Naive thymus-derived CD4-positive, alpha-beta T cell (primary cell): ENCODE results near the gene POU4F3. TPM values are rescaled to one million over a fixed set of nuclear protein-coding genes. Genes with fewer than 3 reads are reported as not detected.

Source experiments
- ATAC-seq: fragments of 150-1000 bp; cut with Tn5 transposase; 2 replicates; pipeline ENCODE4 v1.10.0; 2021; ENCODE audit warnings: mild to moderate bottlenecking, moderate library complexity
- CTCF ChIA-PET: fragments of 350-600 bp; sonication (Branson Sonifier 250); formaldehyde crosslinking; loops from one replicate; lab custom pipeline; 2021; ENCODE audit warnings: antibody characterized with exemption; lab: Charles Lee
- POLR2A ChIA-PET: fragments of 350-600 bp; sonication (Branson Sonifier 250); formaldehyde crosslinking; loops from one replicate; lab custom pipeline; 2021; ENCODE audit warnings: antibody characterized with exemption, inconsistent platforms; lab: Charles Lee
- DNase-seq, 9 donors: peaks; one replicate each; pipeline versions ENCODE4 v3.0.0 to v3.0.0-alpha.2; 2020 to 2022; ENCODE audit warnings: mixed read lengths in 1 of 9
- H3K27ac ChIP-seq: one replicate; pipeline ENCODE4 v1.7.0; 2013; ENCODE audit warnings: mild to moderate bottlenecking, low read depth, low read length, moderate library complexity
- H3K27me3 ChIP-seq, 2 donors: one replicate each; pipeline ENCODE4 v1.7.0; 2013; ENCODE audit warnings: low read length in 2 of 2, mild to moderate bottlenecking in 2 of 2, moderate library complexity in 2 of 2; ENCODE audit not compliant: control insufficient read depth in 2 of 2, insufficient read depth in 2 of 2
- H3K36me3 ChIP-seq, 3 experiments: 1 replicate in 2 of 3; 2 replicates in 1 of 3; pipeline ENCODE4 v1.7.0; 2013; ENCODE audit warnings: low read length in 3 of 3, mild to moderate bottlenecking in 3 of 3, moderate library complexity in 1 of 3; ENCODE audit not compliant: insufficient read depth in 3 of 3, control insufficient read depth in 2 of 3
- H3K4me1 ChIP-seq, 2 donors: one replicate each; pipeline ENCODE4 v1.7.0; 2013; ENCODE audit warnings: low read length in 2 of 2, mild to moderate bottlenecking in 2 of 2, moderate library complexity in 1 of 2; ENCODE audit not compliant: control insufficient read depth in 2 of 2, insufficient read depth in 2 of 2
- H3K4me3 ChIP-seq: 2 replicates; pipeline ENCODE4 v1.7.0; 2013; ENCODE audit warnings: mild to moderate bottlenecking, low read length
- H3K9me3 ChIP-seq, 3 experiments: 1 replicate in 2 of 3; 2 replicates in 1 of 3; pipeline ENCODE4 v1.7.0; 2013; ENCODE audit warnings: low read length in 3 of 3; ENCODE audit not compliant: control insufficient read depth in 2 of 3
- H3K27ac Mint-ChIP-seq, 9 donors: one replicate each; pipeline ENCODE4 v1.8.0; 2020 to 2022; ENCODE audit warnings: mixed read lengths in 9 of 9, mild to moderate bottlenecking in 8 of 9, moderate library complexity in 5 of 9, inconsistent platforms in 2 of 9
- H3K27me3 Mint-ChIP-seq, 5 donors: one replicate each; pipeline ENCODE4 v1.8.0; 2021 to 2022; ENCODE audit warnings: mixed read lengths in 5 of 5, mild to moderate bottlenecking in 1 of 5
- H3K36me3 Mint-ChIP-seq, 5 donors: one replicate each; pipeline ENCODE4 v1.8.0; 2020 to 2022; ENCODE audit warnings: mixed read lengths in 5 of 5, mild to moderate bottlenecking in 3 of 5, inconsistent platforms in 1 of 5
- H3K4me1 Mint-ChIP-seq, 7 donors: one replicate each; pipeline ENCODE4 v1.8.0; 2020 to 2022; ENCODE audit warnings: mixed read lengths in 7 of 7, mild to moderate bottlenecking in 3 of 7, inconsistent platforms in 1 of 7
- H3K4me3 Mint-ChIP-seq, 10 donors: one replicate each; pipeline ENCODE4 v1.8.0; 2020 to 2022; ENCODE audit warnings: mild to moderate bottlenecking in 10 of 10, mixed read lengths in 10 of 10, moderate library complexity in 6 of 10, inconsistent platforms in 2 of 10
- H3K9me3 Mint-ChIP-seq, 11 donors: one replicate each; pipeline ENCODE4 v1.8.0; 2020 to 2022; ENCODE audit warnings: mixed read lengths in 11 of 11, mild to moderate bottlenecking in 4 of 11, inconsistent platforms in 1 of 11, moderate library complexity in 1 of 11
- intact Hi-C, 2 donors: fragments of 100-400 bp; cut with micrococcal nuclease; formaldehyde crosslinking; loops; one replicate each; pipeline ENCODE4 v1.15.1; 2023
- polyA plus RNA-seq, 2 donors: library from polyadenylated mRNA; unstranded; fragments of 300-500 nt; fragmentation: Illumina TruSeq; gene quantifications; one replicate each; pipeline ENCODE4 v1.2.3, GENCODE V29; 2021
- total RNA-seq, 6 experiments: library from RNA in 5 of 6; stranded (reverse) in 5 of 6; gene quantifications; 1 replicate in 5 of 6; 2 replicates in 1 of 6; pipeline ENCODE4 v1.2.3 and lab custom pipeline; 2021 to 2026

POU4F3 gene
- total and polyA plus RNA-seq, 7 experiments from 2014 or later = 0.19 TPM; not detected in 6

- CTCF ChIA-PET = no interaction called here
These were observed 36.2 kb upstream of the POU4F3 start for GRCh38 chr5:146302406-146302805.

DNA sequence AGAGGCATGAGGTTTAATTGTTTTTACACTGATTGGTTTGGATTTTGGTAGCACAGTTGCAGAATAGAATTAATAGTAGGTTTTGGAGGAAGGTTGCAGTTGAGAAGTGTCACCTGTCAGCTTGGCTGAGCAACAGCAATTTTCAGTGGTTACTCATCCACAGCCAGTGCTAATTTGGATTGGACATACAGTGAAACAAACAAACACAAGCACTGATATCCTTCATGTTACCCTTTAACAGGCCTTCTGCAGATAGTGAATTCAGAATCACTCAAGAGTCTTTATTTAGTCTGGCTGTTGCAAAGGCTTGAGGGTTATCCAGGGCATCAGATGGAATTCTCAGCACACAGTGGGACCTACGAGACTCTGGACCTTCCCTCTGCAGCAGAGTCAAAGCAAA is 31.8 kb upstream of the POU4F3 start:
- Histone ChIP-seq H3K36me3 (no peaks in the 10 kb centered on the region), H3K4me1 (no peaks in the 10 kb centered on the region), H3K9me3 (no peaks in the 10 kb centered on the region), H3K27ac (no peak overlapping the region), H3K27me3 (no peaks in the 10 kb centered on the region), H3K4me3 (no peak overlapping the region)
- Mint-ChIP-seq H3K36me3 (no peaks in the 10 kb centered on the region), H3K4me1 (no peaks in the 10 kb centered on the region), H3K9me3 (no peaks in the 10 kb centered on the region), H3K27ac (no peak overlapping the region), H3K4me3 (no peak overlapping the region), H3K27me3 (peaks cover 5 to 35% (median 13%) of the 10 kb centered on the region in 5 donors)
- intact Hi-C loops = no loop called here
- CTCF ChIA-PET = no interaction called here
- no peak for ATAC-seq
- POLR2A ChIA-PET = no interaction called here
- no peak for DNase-seq

More at GRCh38 chr5:146302406-146302805, 36.2 kb upstream of the POU4F3 start:
- H3K27ac ChIP-seq = no peak overlapping the region
- H3K9me3 ChIP-seq = no peaks in the 10 kb centered on the region
- POLR2A ChIA-PET = no interaction called here
- Mint-ChIP-seq H3K36me3 (no peaks in the 10 kb centered on the region), H3K4me3 (no peak overlapping the region), H3K9me3 (no peaks in the 10 kb centered on the region), H3K27me3 (peaks cover 4 to 32% (median 10%) of the 10 kb centered on the region in 5 donors), H3K4me1 (no peaks in the 10 kb centered on the region), H3K27ac (no peak overlapping the region)
- ATAC-seq (no peak), DNase-seq (no peak)
- H3K4me1 ChIP-seq = no peaks in the 10 kb centered on the region
- H3K4me3 ChIP-seq = no peak overlapping the region
- intact Hi-C loops = no loop called here
- H3K27me3 ChIP-seq = no peaks in the 10 kb centered on the region
- no peaks in the 10 kb centered on the region for H3K36me3 ChIP-seq

GRCh38 chr5:146307796-146308195 is 30.8 kb upstream of the POU4F3 start:
- Mint-ChIP-seq H3K36me3 (no peaks in the 10 kb centered on the region), H3K27me3 (peaks cover 0 to 35% (median 13%) of the 10 kb centered on the region in 5 donors), H3K4me3 (no peak overlapping the region), H3K27ac (no peak overlapping the region), H3K4me1 (peaks cover 0 to 1% (median 0%) of the 10 kb centered on the region in 7 donors), H3K9me3 (no peaks in the 10 kb centered on the region)
- Histone ChIP-seq H3K9me3 (no peaks in the 10 kb centered on the region), H3K4me3 (no peak overlapping the region), H3K27me3 (no peaks in the 10 kb centered on the region), H3K4me1 (no peaks in the 10 kb centered on the region), H3K27ac (no peak overlapping the region), H3K36me3 (no peaks in the 10 kb centered on the region)
- DNase-seq = no peak
- ATAC-seq = no peak
- intact Hi-C loops = no loop called here
- ChIA-PET POLR2A (no interaction called here), CTCF (no interaction called here)

GRCh38 chr5:146310540-146310939 is 28.1 kb upstream of the POU4F3 start:
- Mint-ChIP-seq H3K27ac (no peak overlapping the region), H3K9me3 (no peaks in the 10 kb centered on the region), H3K36me3 (no peaks in the 10 kb centered on the region), H3K4me3 (no peak overlapping the region), H3K4me1 (peaks cover 0 to 7% (median 6%) of the 10 kb centered on the region in 7 donors), H3K27me3 (peaks cover 14 to 41% (median 21%) of the 10 kb centered on the region in 5 donors)
- H3K36me3 ChIP-seq = no peaks in the 10 kb centered on the region
- intact Hi-C loops = no loop called here
- no peaks in the 10 kb centered on the region for H3K27me3 ChIP-seq
- no peak overlapping the region for H3K27ac ChIP-seq
- no peak overlapping the region for H3K4me3 ChIP-seq
- POLR2A ChIA-PET = no interaction called here
- ATAC-seq (no peak), DNase-seq (no peak)
- H3K9me3 ChIP-seq = no peaks in the 10 kb centered on the region
- no peaks in the 10 kb centered on the region for H3K4me1 ChIP-seq
- CTCF ChIA-PET = no interaction called here

DNA sequence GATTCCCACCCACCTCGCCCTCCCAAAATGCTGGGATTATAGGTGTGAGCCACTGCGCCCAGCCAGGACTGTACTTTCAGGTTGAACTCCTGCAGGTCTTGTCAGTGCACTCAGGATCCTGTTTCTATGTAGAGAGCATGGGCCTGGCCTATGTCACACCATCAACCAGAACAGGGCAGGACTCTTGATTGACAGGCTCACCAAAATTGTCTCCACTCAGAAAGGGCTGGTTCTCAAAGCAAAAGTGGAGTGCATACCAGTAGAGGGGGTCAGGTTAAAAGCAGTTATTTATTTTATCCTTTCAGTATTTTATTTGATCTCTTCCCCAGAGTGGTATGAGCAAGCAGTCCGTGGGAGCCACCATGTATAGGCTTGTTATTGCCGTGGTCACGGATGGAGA is 27.4 kb upstream of the POU4F3 start:
- intact Hi-C loops = no loop called here
- POLR2A ChIA-PET = no interaction called here
- H3K36me3 Mint-ChIP-seq = peaks cover 0 to 3% (median 0%) of the 10 kb centered on the region in 5 donors
- ATAC-seq (no peak), DNase-seq (no peak)
- H3K27me3 Mint-ChIP-seq = peaks cover 16 to 44% (median 21%) of the 10 kb centered on the region in 5 donors
- H3K4me3 Mint-ChIP-seq = no peak overlapping the region
- H3K9me3 Mint-ChIP-seq = no peaks in the 10 kb centered on the region
- H3K9me3 ChIP-seq = no peaks in the 10 kb centered on the region
- H3K4me1 ChIP-seq = no peaks in the 10 kb centered on the region
- CTCF ChIA-PET = no interaction called here
- peaks cover 0 to 7% (median 6%) of the 10 kb centered on the region in 7 donors for H3K4me1 Mint-ChIP-seq
- no peak overlapping the region for H3K27ac Mint-ChIP-seq
- no peak overlapping the region for H3K27ac ChIP-seq
- no peaks in the 10 kb centered on the region for H3K36me3 ChIP-seq
- no peak overlapping the region for H3K4me3 ChIP-seq
- no peaks in the 10 kb centered on the region for H3K27me3 ChIP-seq

- Mint-ChIP-seq H3K27me3 (peaks cover 16 to 39% (median 22%) of the 10 kb centered on the region in 5 donors), H3K9me3 (no peaks in the 10 kb centered on the region), H3K36me3 (peaks cover 0 to 6% (median 0%) of the 10 kb centered on the region in 5 donors), H3K27ac (no peak overlapping the region), H3K4me1 (peaks cover 0 to 7% (median 6%) of the 10 kb centered on the region in 7 donors), H3K4me3 (no peak overlapping the region)
- intact Hi-C loops = no loop called here
- POLR2A ChIA-PET = no interaction called here
- H3K4me1 ChIP-seq = no peaks in the 10 kb centered on the region
- H3K9me3 ChIP-seq = no peaks in the 10 kb centered on the region
- DNase-seq (no peak), ATAC-seq (peak; percentile 68)
- no peak overlapping the region for H3K27ac ChIP-seq
- H3K36me3 ChIP-seq = no peaks in the 10 kb centered on the region
- CTCF ChIA-PET = no interaction called here
- no peak overlapping the region for H3K4me3 ChIP-seq
- no peaks in the 10 kb centered on the region for H3K27me3 ChIP-seq
These were observed 25.6 kb upstream of the POU4F3 start for GRCh38 chr5:146313027-146313426.

DNA sequence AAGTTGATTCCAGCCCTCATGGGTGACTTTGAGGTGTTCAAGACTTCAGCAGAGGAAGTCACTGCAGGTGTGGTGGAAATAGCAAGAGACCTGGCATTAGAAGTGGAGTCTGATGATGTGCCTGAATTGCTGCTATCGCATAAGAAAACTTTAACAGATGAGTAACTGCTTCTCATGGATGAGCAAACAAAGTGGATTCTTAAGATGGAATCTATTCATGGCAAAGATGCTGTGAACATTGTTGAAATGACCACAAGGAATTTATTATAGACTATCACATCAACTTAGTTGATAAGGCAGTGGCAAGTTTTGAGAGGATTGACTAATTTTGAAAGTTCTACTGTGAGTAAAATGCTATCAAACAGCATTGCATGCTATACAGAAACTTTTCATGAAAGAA is 17.1 kb upstream of the POU4F3 start:
- Histone ChIP-seq H3K36me3 (no peaks in the 10 kb centered on the region), H3K4me3 (no peak overlapping the region), H3K27me3 (no peaks in the 10 kb centered on the region), H3K9me3 (no peaks in the 10 kb centered on the region), H3K4me1 (no peaks in the 10 kb centered on the region), H3K27ac (no peak overlapping the region)
- ChIA-PET CTCF (no interaction called here), POLR2A (no interaction called here)
- no peak for DNase-seq
- peaks cover 0 to 6% (median 0%) of the 10 kb centered on the region in 11 donors for H3K9me3 Mint-ChIP-seq
- no peaks in the 10 kb centered on the region for H3K4me1 Mint-ChIP-seq
- no peak overlapping the region for H3K4me3 Mint-ChIP-seq
- H3K27me3 Mint-ChIP-seq = peaks cover 4 to 11% (median 8%) of the 10 kb centered on the region in 5 donors
- no peak overlapping the region for H3K27ac Mint-ChIP-seq
- H3K36me3 Mint-ChIP-seq = peaks cover 0 to under 1% (median 0%) of the 10 kb centered on the region in 5 donors
- ATAC-seq = no peak
- intact Hi-C loops = no loop called here
